ENCODE data around the gene OR10V1. TPM values are rescaled to one million over a fixed set of nuclear protein-coding genes. Genes with fewer than 3 reads are reported as not detected.

OR10V1 gene
- total and polyA plus RNA-seq, 9 of the 15 experiments (the other 6 are each of a cell fraction or from before 2014, with no cell fraction given) = not detected

DNA sequence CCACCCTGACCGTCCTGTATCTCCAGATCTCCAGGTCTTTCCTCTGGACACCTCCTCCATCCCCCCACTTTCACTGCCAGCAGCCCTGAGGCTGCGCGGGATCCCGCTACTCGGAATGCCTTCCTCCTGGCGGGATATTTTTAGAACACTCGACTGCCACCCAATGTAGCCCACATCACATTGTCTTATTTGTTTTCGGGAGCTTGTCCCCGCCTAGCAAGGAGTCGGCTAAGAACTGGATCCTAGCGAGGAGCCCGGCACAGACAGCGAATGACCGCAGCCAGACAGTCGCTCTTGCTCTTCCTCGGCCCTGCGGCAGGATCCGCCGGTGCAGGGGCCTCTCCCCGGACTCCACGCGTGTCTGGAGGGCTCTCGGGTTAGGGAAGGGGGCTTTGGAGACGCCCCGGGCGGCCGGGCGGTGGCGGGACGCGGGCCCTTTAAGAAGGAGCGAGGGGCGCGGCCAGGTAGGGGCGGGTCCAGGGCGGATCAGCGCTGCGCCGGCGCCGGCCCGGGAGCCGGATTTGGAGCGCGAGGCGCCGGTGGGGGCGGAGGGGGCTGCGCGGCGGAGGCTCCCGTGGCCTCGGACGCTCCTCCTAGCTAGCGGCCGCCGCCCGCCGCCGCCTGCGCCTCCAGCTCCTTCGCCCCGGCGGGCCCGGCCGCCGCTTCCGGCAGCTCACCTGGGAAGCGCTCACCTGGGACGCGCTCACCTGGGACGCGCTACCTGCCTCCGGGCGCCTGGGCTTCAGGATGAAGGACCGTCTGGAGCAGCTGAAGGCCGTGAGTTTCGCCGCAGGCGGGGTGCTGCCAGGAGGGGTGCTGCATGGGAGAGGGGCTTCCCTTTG lies 41.4 kb upstream of the OR10V1 start, which contains the start of gene STX3 (continued):
- TF ChIP-seq, protein P1, sequence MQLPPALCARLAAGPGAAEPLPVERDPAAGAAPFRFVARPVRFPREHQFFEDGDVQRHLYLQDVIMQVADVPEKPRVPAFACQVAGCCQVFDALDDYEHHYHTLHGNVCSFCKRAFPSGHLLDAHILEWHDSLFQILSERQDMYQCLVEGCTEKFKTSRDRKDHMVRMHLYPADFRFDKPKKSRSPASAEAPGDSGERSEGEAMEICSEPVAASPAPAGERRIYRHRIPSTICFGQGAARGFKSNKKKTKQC (CRISPR knock-in tag; IDR thresholded peaks at IDR 0.05) = 0 out of 2 replicates have a peak, but pooled peaks have one; percentile 13
- TF ChIP-seq ZKSCAN3 (CRISPR knock-in tag; IDR thresholded peaks at IDR 0.05) (no peak), ZNF347 (CRISPR knock-in tag; IDR thresholded peaks at IDR 0.05; ENCODE audit: low read depth) (no peak), ZC3H11A (IDR thresholded peaks at IDR 0.05; ENCODE audit: low read depth, low read length) (no peak), MAFK (IDR thresholded peaks at IDR 0.05; ENCODE audit: low read length) (no peak), ZNF76 (CRISPR knock-in tag; IDR thresholded peaks at IDR 0.05; ENCODE audit: borderline replicate concordance) (no peak), MEF2D (tag; conservative IDR thresholded peaks at IDR 0.05; ENCODE audit: low read depth) (peak; percentile 84; the same call in 1 of the 2 replicates), ZNF41 (CRISPR knock-in tag; conservative IDR thresholded peaks at IDR 0.05) (no peak), TSC22D4 (tag; IDR thresholded peaks at IDR 0.05) (no peak), ZFP36 (IDR thresholded peaks at IDR 0.05; ENCODE audit: low read depth, low read length, partially characterized antibody) (no peak), POU5F1 (IDR thresholded peaks at IDR 0.05; ENCODE audit: borderline replicate concordance, low read depth, low read length, partially characterized antibody) (no peak), ZNF23 (CRISPR knock-in tag; IDR thresholded peaks at IDR 0.05) (no peak), HDAC3 (IDR thresholded peaks at IDR 0.05; ENCODE audit: borderline replicate concordance, partially characterized antibody) (no peak), FOXK1 (CRISPR knock-in tag; IDR thresholded peaks at IDR 0.05; ENCODE audit: borderline replicate concordance) (no peak)
- TF ChIP-seq, protein P2, sequence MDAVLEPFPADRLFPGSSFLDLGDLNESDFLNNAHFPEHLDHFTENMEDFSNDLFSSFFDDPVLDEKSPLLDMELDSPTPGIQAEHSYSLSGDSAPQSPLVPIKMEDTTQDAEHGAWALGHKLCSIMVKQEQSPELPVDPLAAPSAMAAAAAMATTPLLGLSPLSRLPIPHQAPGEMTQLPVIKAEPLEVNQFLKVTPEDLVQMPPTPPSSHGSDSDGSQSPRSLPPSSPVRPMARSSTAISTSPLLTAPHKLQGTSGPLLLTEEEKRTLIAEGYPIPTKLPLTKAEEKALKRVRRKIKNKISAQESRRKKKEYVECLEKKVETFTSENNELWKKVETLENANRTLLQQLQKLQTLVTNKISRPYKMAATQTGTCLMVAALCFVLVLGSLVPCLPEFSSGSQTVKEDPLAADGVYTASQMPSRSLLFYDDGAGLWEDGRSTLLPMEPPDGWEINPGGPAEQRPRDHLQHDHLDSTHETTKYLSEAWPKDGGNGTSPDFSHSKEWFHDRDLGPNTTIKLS (IDR thresholded peaks at IDR 0.05; ENCODE audit: borderline replicate concordance, low read depth) = peak; percentile 17; the same call in 1 of the 2 replicates
- TF ChIP-seq, protein P3, sequence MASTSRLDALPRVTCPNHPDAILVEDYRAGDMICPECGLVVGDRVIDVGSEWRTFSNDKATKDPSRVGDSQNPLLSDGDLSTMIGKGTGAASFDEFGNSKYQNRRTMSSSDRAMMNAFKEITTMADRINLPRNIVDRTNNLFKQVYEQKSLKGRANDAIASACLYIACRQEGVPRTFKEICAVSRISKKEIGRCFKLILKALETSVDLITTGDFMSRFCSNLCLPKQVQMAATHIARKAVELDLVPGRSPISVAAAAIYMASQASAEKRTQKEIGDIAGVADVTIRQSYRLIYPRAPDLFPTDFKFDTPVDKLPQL (IDR thresholded peaks at IDR 0.05; ENCODE audit: extremely low read depth, insufficient read length) = no peak
- TF ChIP-seq, protein P4, sequence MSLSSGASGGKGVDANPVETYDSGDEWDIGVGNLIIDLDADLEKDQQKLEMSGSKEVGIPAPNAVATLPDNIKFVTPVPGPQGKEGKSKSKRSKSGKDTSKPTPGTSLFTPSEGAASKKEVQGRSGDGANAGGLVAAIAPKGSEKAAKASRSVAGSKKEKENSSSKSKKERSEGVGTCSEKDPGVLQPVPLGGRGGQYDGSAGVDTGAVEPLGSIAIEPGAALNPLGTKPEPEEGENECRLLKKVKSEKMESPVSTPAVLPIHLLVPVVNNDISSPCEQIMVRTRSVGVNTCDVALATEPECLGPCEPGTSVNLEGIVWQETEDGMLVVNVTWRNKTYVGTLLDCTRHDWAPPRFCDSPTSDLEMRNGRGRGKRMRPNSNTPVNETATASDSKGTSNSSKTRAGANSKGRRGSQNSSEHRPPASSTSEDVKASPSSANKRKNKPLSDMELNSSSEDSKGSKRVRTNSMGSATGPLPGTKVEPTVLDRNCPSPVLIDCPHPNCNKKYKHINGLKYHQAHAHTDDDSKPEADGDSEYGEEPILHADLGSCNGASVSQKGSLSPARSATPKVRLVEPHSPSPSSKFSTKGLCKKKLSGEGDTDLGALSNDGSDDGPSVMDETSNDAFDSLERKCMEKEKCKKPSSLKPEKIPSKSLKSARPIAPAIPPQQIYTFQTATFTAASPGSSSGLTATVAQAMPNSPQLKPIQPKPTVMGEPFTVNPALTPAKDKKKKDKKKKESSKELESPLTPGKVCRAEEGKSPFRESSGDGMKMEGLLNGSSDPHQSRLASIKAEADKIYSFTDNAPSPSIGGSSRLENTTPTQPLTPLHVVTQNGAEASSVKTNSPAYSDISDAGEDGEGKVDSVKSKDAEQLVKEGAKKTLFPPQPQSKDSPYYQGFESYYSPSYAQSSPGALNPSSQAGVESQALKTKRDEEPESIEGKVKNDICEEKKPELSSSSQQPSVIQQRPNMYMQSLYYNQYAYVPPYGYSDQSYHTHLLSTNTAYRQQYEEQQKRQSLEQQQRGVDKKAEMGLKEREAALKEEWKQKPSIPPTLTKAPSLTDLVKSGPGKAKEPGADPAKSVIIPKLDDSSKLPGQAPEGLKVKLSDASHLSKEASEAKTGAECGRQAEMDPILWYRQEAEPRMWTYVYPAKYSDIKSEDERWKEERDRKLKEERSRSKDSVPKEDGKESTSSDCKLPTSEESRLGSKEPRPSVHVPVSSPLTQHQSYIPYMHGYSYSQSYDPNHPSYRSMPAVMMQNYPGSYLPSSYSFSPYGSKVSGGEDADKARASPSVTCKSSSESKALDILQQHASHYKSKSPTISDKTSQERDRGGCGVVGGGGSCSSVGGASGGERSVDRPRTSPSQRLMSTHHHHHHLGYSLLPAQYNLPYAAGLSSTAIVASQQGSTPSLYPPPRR (CRISPR knock-in tag; IDR thresholded peaks at IDR 0.05; ENCODE audit: borderline replicate concordance) = no peak
- TF ChIP-seq, protein P5, sequence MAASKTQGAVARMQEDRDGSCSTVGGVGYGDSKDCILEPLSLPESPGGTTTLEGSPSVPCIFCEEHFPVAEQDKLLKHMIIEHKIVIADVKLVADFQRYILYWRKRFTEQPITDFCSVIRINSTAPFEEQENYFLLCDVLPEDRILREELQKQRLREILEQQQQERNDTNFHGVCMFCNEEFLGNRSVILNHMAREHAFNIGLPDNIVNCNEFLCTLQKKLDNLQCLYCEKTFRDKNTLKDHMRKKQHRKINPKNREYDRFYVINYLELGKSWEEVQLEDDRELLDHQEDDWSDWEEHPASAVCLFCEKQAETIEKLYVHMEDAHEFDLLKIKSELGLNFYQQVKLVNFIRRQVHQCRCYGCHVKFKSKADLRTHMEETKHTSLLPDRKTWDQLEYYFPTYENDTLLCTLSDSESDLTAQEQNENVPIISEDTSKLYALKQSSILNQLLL (CRISPR knock-in tag; IDR thresholded peaks at IDR 0.05; ENCODE audit: borderline replicate concordance) = no peak
